Activated naive CD4-positive, alpha-beta T cell treated with anti-CD3 and anti-CD28 coated beads for 36 hours (primary cell): ENCODE measurements around the gene SUCO. TPM values are rescaled to one million over a fixed set of nuclear protein-coding genes. Genes with fewer than 3 reads are reported as not detected.
A peak's percentile ranks its signal among the peaks of the same experiment; 100 is the strongest.

Source experiments
- CTCF ChIA-PET: fragments of 350-600 bp; sonication (Branson Sonifier 250); formaldehyde crosslinking; loops from one replicate; lab custom pipeline; 2021; ENCODE audit warnings: antibody characterized with exemption; lab: Charles Lee
- DNase-seq: peaks from one replicate; pipeline ENCODE4 v3.0.0-alpha.2; 2020
- H3K27ac Mint-ChIP-seq: one replicate; pipeline ENCODE4 v1.8.0; 2021; ENCODE audit warnings: mild to moderate bottlenecking, mixed read lengths
- H3K27me3 Mint-ChIP-seq: one replicate; pipeline ENCODE4 v1.8.0; 2021; ENCODE audit warnings: low read depth, mixed read lengths
- H3K36me3 Mint-ChIP-seq: one replicate; pipeline ENCODE4 v1.8.0; 2021; ENCODE audit warnings: low read depth, mixed read lengths
- H3K4me1 Mint-ChIP-seq: one replicate; pipeline ENCODE4 v1.8.0; 2021; ENCODE audit warnings: low read depth, mixed read lengths
- H3K4me3 Mint-ChIP-seq: one replicate; pipeline ENCODE4 v1.8.0; 2021; ENCODE audit warnings: mild to moderate bottlenecking, moderate library complexity, mixed read lengths
- H3K9me3 Mint-ChIP-seq: one replicate; pipeline ENCODE4 v1.8.0; 2021; ENCODE audit warnings: mixed read lengths
- intact Hi-C: fragments of 100-400 bp; cut with micrococcal nuclease; formaldehyde crosslinking; loops from one replicate; pipeline ENCODE4 v1.15.1; 2023
- total RNA-seq, 2 experiments: library from RNA; stranded (reverse); gene quantifications; one replicate each; pipeline ENCODE4 v1.2.3, GENCODE V29; 2021

Gene SUCO
- total RNA-seq, 2 experiments from 2014 or later, result 23.9 TPM

- no peak for DNase-seq
- Mint-ChIP-seq H3K9me3 (no peaks in the 10 kb centered on the region), H3K27me3 (no peaks in the 10 kb centered on the region), H3K4me1 (peaks cover 52% of the 10 kb centered on the region), H3K27ac (no peak overlapping the region), H3K4me3 (no peak overlapping the region), H3K36me3 (no peaks in the 10 kb centered on the region)
- intact Hi-C loops, result no loop called here
- CTCF ChIA-PET, result interaction anchor here (0.9 to 1.7 kb wide), 3 partner anchors 11 to 182 kb away, joined by 4 to 7 read pairs (median 4); no protein-coding TSS in a partner anchor
These were observed 12.6 kb downstream of the SUCO start for GRCh38 chr1:172545396-172546004.

DNA sequence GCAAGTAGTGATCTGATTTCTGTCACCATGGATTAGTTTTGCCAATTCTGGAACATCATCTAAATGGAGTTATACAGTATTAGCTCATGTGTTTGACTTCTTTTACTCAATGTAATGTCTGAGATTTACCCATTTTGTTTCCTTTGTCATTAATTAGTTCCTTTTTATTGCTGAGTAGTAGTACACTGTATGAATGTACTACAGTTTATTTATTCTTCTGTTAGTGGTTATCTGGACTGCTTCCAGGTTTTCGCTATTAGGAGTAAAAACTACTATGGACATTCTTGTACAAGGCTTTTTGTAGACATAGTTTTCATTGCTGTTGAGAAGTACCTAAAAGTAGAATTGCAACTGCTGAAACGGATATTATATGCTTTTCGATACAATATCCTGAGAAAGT lies 14.1 kb downstream of the SUCO start:
- Mint-ChIP-seq H3K27me3 (no peaks in the 10 kb centered on the region), H3K27ac (no peak overlapping the region), H3K9me3 (no peaks in the 10 kb centered on the region), H3K4me3 (no peak overlapping the region), H3K36me3 (no peaks in the 10 kb centered on the region), H3K4me1 (peaks cover 44% of the 10 kb centered on the region)
- no peak for DNase-seq
- CTCF ChIA-PET, result interaction anchor here (1.5 kb wide), 1 partner anchor 177 kb away, joined by 3 read pairs; no protein-coding TSS in a partner anchor
- intact Hi-C loops, result no loop called here

DNA sequence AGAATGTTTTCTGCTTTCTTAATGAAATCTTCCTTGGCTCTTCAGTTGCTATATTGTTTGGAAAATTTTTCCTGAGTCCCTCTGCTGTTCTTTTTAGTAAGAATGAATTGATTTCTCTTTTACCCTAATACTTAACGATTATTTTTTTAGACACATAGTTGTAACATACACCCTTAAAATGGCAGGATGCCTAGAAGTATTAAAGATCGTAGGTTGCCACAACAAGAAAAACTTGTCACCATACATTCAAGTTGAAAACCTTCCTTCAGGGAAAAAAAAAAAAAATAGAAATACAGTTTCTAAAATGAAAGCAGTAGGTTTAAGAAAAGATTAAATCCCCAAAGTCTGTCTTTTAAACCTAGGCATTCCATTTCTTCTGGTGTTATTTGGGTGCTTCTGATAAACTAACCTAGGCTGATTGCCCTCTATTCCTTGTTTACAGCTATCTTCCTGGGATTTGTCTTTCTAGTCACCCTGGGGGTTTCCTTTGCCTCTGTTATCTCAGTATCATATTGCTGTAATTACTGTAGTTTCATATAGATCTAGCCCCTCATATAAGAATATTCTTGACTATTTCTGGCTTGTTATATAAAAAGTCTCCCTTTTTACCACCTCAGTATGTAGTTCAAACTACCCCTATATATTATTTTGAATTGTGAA lies 16.8 kb downstream of the SUCO start:
- DNase-seq, result no peak
- Mint-ChIP-seq H3K4me3 (no peak overlapping the region), H3K36me3 (no peaks in the 10 kb centered on the region), H3K27me3 (no peaks in the 10 kb centered on the region), H3K27ac (no peak overlapping the region), H3K4me1 (peaks cover 32% of the 10 kb centered on the region), H3K9me3 (no peaks in the 10 kb centered on the region)
- intact Hi-C loops, result no loop called here
- CTCF ChIA-PET, result interaction anchor here (1.3 kb wide), 1 partner anchor 122 kb away, joined by 3 read pairs; no protein-coding TSS in a partner anchor

GRCh38 chr1:172551279-172551678 lies 18.3 kb downstream of the SUCO start:
- no peaks in the 10 kb centered on the region for H3K27me3 Mint-ChIP-seq
- peaks cover 32% of the 10 kb centered on the region for H3K4me1 Mint-ChIP-seq
- no peaks in the 10 kb centered on the region for H3K9me3 Mint-ChIP-seq
- no peak overlapping the region for H3K4me3 Mint-ChIP-seq
- CTCF ChIA-PET, result interaction anchor here (0.6 kb wide), 1 partner anchor 89 kb away, joined by 3 read pairs; no protein-coding TSS in a partner anchor
- peaks cover 7% of the 10 kb centered on the region for H3K36me3 Mint-ChIP-seq
- intact Hi-C loops, result no loop called here
- no peak for DNase-seq
- H3K27ac Mint-ChIP-seq, result no peak overlapping the region

- Mint-ChIP-seq H3K36me3 (peaks cover 17% of the 10 kb centered on the region), H3K27ac (no peak overlapping the region), H3K4me1 (peaks cover 9% of the 10 kb centered on the region), H3K27me3 (no peaks in the 10 kb centered on the region), H3K4me3 (no peak overlapping the region), H3K9me3 (no peaks in the 10 kb centered on the region)
- CTCF ChIA-PET, result no interaction called here
- intact Hi-C loops, result no loop called here
- no peak for DNase-seq
These were observed 22.0 kb downstream of the SUCO start for GRCh38 chr1:172554915-172555314.

GRCh38 chr1:172556461-172556860 lies 23.5 kb downstream of the SUCO start:
- no peaks in the 10 kb centered on the region for H3K27me3 Mint-ChIP-seq
- no peaks in the 10 kb centered on the region for H3K9me3 Mint-ChIP-seq
- H3K27ac Mint-ChIP-seq, result no peak overlapping the region
- CTCF ChIA-PET, result no interaction called here
- H3K4me3 Mint-ChIP-seq, result no peak overlapping the region
- DNase-seq, result no peak
- intact Hi-C loops, result no loop called here
- peaks cover 26% of the 10 kb centered on the region for H3K36me3 Mint-ChIP-seq
- H3K4me1 Mint-ChIP-seq, result peaks cover 2% of the 10 kb centered on the region

GRCh38 chr1:172557270-172557669 lies 24.3 kb downstream of the SUCO start:
- CTCF ChIA-PET, result no interaction called here
- Mint-ChIP-seq H3K27ac (no peak overlapping the region), H3K4me1 (peaks cover 2% of the 10 kb centered on the region), H3K36me3 (peaks cover 31% of the 10 kb centered on the region), H3K27me3 (no peaks in the 10 kb centered on the region), H3K4me3 (no peak overlapping the region), H3K9me3 (no peaks in the 10 kb centered on the region)
- intact Hi-C loops, result no loop called here
- DNase-seq, result no peak

DNA sequence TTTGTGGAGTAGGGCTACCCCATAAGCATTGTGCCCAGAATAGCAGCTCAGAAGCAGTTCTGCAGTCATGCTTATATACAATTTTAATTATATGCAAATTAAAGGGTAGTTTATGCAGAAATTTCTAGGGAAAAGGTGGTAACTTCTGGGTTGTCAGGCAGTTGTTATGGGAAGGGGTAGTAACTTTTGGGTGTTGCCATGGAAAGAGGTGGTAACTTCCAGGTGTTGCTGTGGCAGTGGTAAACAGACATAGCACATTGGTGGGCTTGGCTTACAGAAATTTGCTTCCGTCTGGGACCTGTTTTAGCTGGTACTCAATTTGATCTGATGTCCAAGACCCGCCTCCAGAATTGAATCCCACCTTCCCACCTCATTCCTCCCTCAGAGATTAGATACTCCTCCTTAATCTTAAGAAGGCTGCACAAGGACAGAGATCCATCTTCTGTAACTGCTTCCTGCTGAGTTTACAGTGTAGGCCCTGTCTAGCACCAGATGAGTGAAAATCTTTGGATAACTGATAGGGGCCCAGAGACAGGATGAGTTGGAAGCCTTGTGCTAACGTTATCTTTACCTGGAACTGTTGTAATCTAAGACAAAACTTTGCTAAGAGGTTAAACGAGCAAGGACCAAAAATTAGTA lies 26.7 kb downstream of the SUCO start:
- intact Hi-C loops, result no loop called here
- Mint-ChIP-seq H3K4me1 (peaks cover 12% of the 10 kb centered on the region), H3K36me3 (peaks cover 50% of the 10 kb centered on the region), H3K27me3 (no peaks in the 10 kb centered on the region), H3K9me3 (no peaks in the 10 kb centered on the region), H3K4me3 (no peak overlapping the region), H3K27ac (no peak overlapping the region)
- no peak for DNase-seq
- CTCF ChIA-PET, result no interaction called here

GRCh38 chr1:172561252-172561651 lies 28.3 kb downstream of the SUCO start:
- Mint-ChIP-seq H3K4me1 (peaks cover 15% of the 10 kb centered on the region), H3K36me3 (peaks cover 46% of the 10 kb centered on the region), H3K27me3 (no peaks in the 10 kb centered on the region), H3K4me3 (no peak overlapping the region), H3K9me3 (no peaks in the 10 kb centered on the region), H3K27ac (no peak overlapping the region)
- DNase-seq, result no peak
- CTCF ChIA-PET, result no interaction called here
- intact Hi-C loops, result no loop called here

GRCh38 chr1:172566196-172566997 lies 33.4 kb downstream of the SUCO start:
- Mint-ChIP-seq H3K27me3 (no peaks in the 10 kb centered on the region), H3K4me1 (peaks cover 16% of the 10 kb centered on the region), H3K4me3 (no peak overlapping the region), H3K9me3 (peaks cover 4% of the 10 kb centered on the region), H3K27ac (peak overlapping the region; percentile 54), H3K36me3 (peaks cover 42% of the 10 kb centered on the region)
- DNase-seq, result peak; percentile 43
- CTCF ChIA-PET, result no interaction called here
- intact Hi-C loops, result loop anchor here (1.0 kb wide), 1 partner anchor 34 kb away; no protein-coding TSS in a partner anchor

DNA sequence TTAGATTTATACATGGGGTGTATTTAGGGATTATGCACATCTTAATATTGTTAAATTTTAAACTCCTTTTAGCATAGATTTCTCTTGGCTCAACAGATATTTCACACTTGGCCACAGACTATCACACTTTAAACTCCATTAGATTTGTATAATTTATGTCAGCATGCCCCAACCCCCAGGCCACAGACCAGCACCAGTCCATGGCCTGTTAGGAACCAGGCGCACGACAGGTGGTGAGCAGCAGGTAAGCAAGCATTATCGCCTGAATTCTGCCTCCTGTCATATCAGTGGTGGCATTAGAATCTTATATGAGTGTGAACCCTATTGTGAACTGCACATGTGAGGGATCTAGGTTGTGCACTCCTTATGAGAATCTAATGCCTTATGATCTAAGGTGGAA lies 34.8 kb downstream of the SUCO start:
- Mint-ChIP-seq H3K27me3 (no peaks in the 10 kb centered on the region), H3K4me1 (peaks cover 14% of the 10 kb centered on the region), H3K36me3 (peaks cover 34% of the 10 kb centered on the region), H3K27ac (no peak overlapping the region), H3K4me3 (no peak overlapping the region), H3K9me3 (peaks cover 4% of the 10 kb centered on the region)
- no peak for DNase-seq
- intact Hi-C loops, result no loop called here
- CTCF ChIA-PET, result no interaction called here

- H3K27ac Mint-ChIP-seq, result no peak overlapping the region
These were observed 41.1 kb downstream of the SUCO start for GRCh38 chr1:172574080-172574479.

More at GRCh38 chr1:172574080-172574479, 41.1 kb downstream of the SUCO start:
- no peaks in the 10 kb centered on the region for H3K27me3 Mint-ChIP-seq
- no peak overlapping the region for H3K4me3 Mint-ChIP-seq
- no peak for DNase-seq
- H3K9me3 Mint-ChIP-seq, result peaks cover 4% of the 10 kb centered on the region
- intact Hi-C loops, result no loop called here
- peaks cover 25% of the 10 kb centered on the region for H3K36me3 Mint-ChIP-seq
- CTCF ChIA-PET, result no interaction called here
- no peaks in the 10 kb centered on the region for H3K4me1 Mint-ChIP-seq
